Osteocyte (in vitro differentiated cells): Measurements from ENCODE around the gene SMIM10L2A. TPM values are rescaled to one million over a fixed set of nuclear protein-coding genes. Genes with fewer than 3 reads are reported as not detected.

Experiments
- DNase-seq: peaks from one replicate; pipeline ENCODE4 v3.0.0; 2021; ENCODE audit warnings: mixed read lengths; ENCODE audit not compliant: unreplicated experiment; ENCODE audit errors: extremely low spot score
- H3K27ac Mint-ChIP-seq: one replicate; pipeline ENCODE4 v1.8.0; 2021; ENCODE audit warnings: mild to moderate bottlenecking, mixed read lengths; ENCODE audit not compliant: unreplicated experiment
- H3K27me3 Mint-ChIP-seq: one replicate; pipeline ENCODE4 v1.8.0; 2021; ENCODE audit warnings: mixed read lengths; ENCODE audit not compliant: unreplicated experiment
- H3K36me3 Mint-ChIP-seq: one replicate; pipeline ENCODE4 v1.8.0; 2021; ENCODE audit warnings: mixed read lengths; ENCODE audit not compliant: unreplicated experiment
- H3K4me1 Mint-ChIP-seq: one replicate; pipeline ENCODE4 v1.8.0; 2021; ENCODE audit warnings: mixed read lengths; ENCODE audit not compliant: unreplicated experiment
- H3K4me3 Mint-ChIP-seq: one replicate; pipeline ENCODE4 v1.8.0; 2021; ENCODE audit warnings: mild to moderate bottlenecking, moderate library complexity, mixed read lengths; ENCODE audit not compliant: unreplicated experiment
- H3K9me3 Mint-ChIP-seq: one replicate; pipeline ENCODE4 v1.8.0; 2021; ENCODE audit warnings: mixed read lengths; ENCODE audit not compliant: unreplicated experiment
- total RNA-seq: library from RNA; stranded (reverse); gene quantifications from 2 replicates; pipeline ENCODE4 v1.2.1, GENCODE V29; 2021
- TF ChIP-seq, protein P1 (sequence below): fragments of 200-600 bp; sonication (generic); IDR thresholded peaks from 2 replicates; pipeline ENCODE4 v1.5.0; 2021; ENCODE audit warnings: antibody characterized with exemption, mild to moderate bottlenecking, moderate library complexity

Gene SMIM10L2A
- total RNA-seq, 1 donor from 2014 or later = 0.32 TPM

- H3K4me3 Mint-ChIP-seq = no peak overlapping the region
- H3K36me3 Mint-ChIP-seq = no peaks in the 10 kb centered on the region
- no peak for DNase-seq
- peaks cover 17% of the 10 kb centered on the region for H3K9me3 Mint-ChIP-seq
- H3K27ac Mint-ChIP-seq = no peak overlapping the region
- TF ChIP-seq, protein P1, sequence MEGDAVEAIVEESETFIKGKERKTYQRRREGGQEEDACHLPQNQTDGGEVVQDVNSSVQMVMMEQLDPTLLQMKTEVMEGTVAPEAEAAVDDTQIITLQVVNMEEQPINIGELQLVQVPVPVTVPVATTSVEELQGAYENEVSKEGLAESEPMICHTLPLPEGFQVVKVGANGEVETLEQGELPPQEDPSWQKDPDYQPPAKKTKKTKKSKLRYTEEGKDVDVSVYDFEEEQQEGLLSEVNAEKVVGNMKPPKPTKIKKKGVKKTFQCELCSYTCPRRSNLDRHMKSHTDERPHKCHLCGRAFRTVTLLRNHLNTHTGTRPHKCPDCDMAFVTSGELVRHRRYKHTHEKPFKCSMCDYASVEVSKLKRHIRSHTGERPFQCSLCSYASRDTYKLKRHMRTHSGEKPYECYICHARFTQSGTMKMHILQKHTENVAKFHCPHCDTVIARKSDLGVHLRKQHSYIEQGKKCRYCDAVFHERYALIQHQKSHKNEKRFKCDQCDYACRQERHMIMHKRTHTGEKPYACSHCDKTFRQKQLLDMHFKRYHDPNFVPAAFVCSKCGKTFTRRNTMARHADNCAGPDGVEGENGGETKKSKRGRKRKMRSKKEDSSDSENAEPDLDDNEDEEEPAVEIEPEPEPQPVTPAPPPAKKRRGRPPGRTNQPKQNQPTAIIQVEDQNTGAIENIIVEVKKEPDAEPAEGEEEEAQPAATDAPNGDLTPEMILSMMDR = no peak
- no peaks in the 10 kb centered on the region for H3K27me3 Mint-ChIP-seq
- H3K4me1 Mint-ChIP-seq = no peaks in the 10 kb centered on the region
Observed at GRCh38 chrX:135384161-135384836, 37.4 kb upstream of the SMIM10L2A start.

DNA sequence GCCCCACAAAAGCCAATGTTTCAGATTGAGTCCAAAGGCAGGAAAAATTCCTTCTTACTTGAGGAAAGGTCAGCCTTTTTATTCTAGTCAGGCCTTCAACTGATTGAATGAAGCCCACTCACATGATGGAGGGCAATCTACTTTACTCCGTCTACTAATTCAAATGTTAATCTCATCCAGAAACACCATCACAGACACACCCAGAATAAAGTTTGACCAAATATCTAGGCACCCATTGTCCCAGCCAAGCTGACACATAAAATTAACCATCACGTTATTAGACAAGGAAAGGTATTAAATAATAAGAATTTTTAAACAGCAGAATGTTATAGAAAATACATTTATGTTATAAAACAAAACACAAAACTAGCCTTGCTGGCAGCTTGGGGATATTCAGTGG is 32.9 kb upstream of the SMIM10L2A start:
- H3K27ac Mint-ChIP-seq = no peak overlapping the region
- H3K9me3 Mint-ChIP-seq = peaks cover 10% of the 10 kb centered on the region
- no peaks in the 10 kb centered on the region for H3K36me3 Mint-ChIP-seq

GRCh38 chrX:135389243-135389642 is 32.5 kb upstream of the SMIM10L2A start:
- Mint-ChIP-seq H3K27ac (no peak overlapping the region), H3K4me1 (no peaks in the 10 kb centered on the region), H3K4me3 (no peak overlapping the region), H3K9me3 (peaks cover 8% of the 10 kb centered on the region), H3K36me3 (no peaks in the 10 kb centered on the region), H3K27me3 (no peaks in the 10 kb centered on the region)
- no peak for DNase-seq
- TF ChIP-seq, protein P1 = no peak

More for the DNA sequence above, 32.9 kb upstream of the SMIM10L2A start:
- no peak for DNase-seq
- no peaks in the 10 kb centered on the region for H3K4me1 Mint-ChIP-seq
- H3K27me3 Mint-ChIP-seq = no peaks in the 10 kb centered on the region
- H3K4me3 Mint-ChIP-seq = no peak overlapping the region
- TF ChIP-seq, protein P1 = no peak

DNA sequence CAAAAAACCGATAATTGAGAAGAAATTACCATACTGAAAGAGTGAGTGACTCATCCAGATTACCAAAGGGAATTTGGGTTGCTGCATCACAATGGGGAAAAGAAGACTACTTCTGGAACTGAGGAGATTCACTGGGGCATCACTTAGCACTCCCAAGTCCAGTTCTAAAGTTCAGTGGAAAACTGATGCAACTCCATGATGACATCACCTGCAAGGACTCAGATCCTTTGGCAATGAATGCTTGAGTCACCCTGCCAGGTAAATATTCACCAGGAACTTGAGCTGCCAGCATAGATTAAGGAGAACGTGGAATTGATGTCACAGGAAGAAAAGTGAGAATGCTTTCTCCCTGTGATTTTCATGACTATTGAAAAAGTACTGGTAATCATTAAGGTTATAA is 32.0 kb upstream of the SMIM10L2A start:
- H3K4me3 Mint-ChIP-seq = no peak overlapping the region
- H3K27me3 Mint-ChIP-seq = no peaks in the 10 kb centered on the region
- TF ChIP-seq, protein P1 = no peak
- no peak for DNase-seq
- no peaks in the 10 kb centered on the region for H3K4me1 Mint-ChIP-seq
- H3K27ac Mint-ChIP-seq = no peak overlapping the region
- H3K36me3 Mint-ChIP-seq = no peaks in the 10 kb centered on the region
- H3K9me3 Mint-ChIP-seq = peaks cover 9% of the 10 kb centered on the region

DNA sequence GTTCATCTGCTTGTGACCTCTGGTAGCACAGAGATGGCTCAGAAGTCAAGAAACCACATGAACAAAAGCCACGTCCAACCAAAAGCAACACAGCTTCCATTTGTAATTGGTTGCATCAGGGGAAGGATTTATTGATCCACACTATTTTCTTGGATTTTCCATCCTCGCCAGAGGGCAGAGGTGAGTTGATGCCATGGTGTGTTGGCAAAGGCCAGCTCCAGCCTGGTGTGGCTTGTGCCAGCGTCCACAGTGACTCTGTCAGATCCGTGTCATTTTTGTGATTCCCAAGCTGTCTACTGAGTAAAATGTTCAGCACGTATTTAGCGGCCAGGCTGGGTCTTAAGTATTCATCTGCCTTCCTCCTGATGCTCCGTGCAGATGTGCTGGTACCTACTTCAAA is 30.0 kb upstream of the SMIM10L2A start:
- H3K36me3 Mint-ChIP-seq = no peaks in the 10 kb centered on the region
- H3K4me1 Mint-ChIP-seq = no peaks in the 10 kb centered on the region
- TF ChIP-seq, protein P1 = no peak
- H3K9me3 Mint-ChIP-seq = peaks cover 16% of the 10 kb centered on the region
- H3K27ac Mint-ChIP-seq = no peak overlapping the region
- no peak overlapping the region for H3K4me3 Mint-ChIP-seq
- DNase-seq = no peak
- no peaks in the 10 kb centered on the region for H3K27me3 Mint-ChIP-seq
